GM19351 (cell line): ENCODE measurements around the gene GPR82.
A peak's percentile ranks its signal among the peaks of the same experiment; 100 is the strongest.
"Not testable (repeated sequence)": the region's sequence is repeated elsewhere in the genome, so short reads cannot be mapped to it uniquely, and the experiment has no call there.

Experiments
- ATAC-seq: cut with Tn5 transposase; IDR thresholded peaks from one replicate; pipeline ENCODE4 v1.9.1; 2021; ENCODE audit warnings: mild to moderate bottlenecking, moderate library complexity; ENCODE audit not compliant: unreplicated experiment

The GPR82 gene, protein sequence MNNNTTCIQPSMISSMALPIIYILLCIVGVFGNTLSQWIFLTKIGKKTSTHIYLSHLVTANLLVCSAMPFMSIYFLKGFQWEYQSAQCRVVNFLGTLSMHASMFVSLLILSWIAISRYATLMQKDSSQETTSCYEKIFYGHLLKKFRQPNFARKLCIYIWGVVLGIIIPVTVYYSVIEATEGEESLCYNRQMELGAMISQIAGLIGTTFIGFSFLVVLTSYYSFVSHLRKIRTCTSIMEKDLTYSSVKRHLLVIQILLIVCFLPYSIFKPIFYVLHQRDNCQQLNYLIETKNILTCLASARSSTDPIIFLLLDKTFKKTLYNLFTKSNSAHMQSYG

DNA sequence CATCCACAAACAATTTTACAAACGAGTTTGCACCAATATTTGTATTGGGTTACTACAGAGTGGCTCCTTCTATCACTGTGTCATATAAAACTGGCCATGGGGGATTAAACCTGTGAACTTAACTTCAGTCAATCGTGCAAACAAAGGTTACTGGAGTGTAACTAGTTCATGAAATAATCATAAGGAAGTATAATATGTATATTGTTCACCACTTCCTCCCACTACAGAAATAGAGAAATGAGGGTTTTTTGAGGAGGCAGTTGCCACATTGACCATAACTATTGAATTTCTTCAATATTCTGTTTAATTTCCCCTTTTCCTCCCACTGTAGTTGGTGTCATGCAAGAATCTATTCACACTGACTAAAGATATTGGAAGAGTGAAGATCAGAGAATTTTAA, at the start of gene GPR82:
TSS of gene GPR82 (plus strand) at position 356 of the 400 bp plus-strand sequence. CDS start 2,846 bp downstream, outside the sequence.
- ATAC-seq, result no peak

DNA sequence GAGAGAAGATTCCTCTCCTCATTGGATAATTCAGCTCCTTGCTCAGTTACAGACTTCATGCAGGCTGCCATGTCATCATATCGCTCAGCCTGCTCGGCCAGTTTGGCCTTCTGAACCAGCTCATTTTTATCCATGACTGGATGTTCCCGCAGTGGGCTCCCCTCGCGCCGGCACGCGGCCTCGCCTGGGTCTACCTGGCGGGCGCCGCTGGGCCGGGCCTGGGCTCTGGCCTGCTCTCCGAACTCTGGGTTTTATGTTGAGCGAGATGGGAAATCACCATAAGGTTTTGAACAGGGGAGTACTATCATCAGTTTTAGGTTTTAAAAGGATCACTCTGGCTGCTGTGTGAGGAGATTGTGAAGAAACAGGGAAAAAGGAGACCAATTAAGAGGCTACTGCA, 47.6 kb upstream of the GPR82 start:
- ATAC-seq, result not testable (repeated sequence)

DNA sequence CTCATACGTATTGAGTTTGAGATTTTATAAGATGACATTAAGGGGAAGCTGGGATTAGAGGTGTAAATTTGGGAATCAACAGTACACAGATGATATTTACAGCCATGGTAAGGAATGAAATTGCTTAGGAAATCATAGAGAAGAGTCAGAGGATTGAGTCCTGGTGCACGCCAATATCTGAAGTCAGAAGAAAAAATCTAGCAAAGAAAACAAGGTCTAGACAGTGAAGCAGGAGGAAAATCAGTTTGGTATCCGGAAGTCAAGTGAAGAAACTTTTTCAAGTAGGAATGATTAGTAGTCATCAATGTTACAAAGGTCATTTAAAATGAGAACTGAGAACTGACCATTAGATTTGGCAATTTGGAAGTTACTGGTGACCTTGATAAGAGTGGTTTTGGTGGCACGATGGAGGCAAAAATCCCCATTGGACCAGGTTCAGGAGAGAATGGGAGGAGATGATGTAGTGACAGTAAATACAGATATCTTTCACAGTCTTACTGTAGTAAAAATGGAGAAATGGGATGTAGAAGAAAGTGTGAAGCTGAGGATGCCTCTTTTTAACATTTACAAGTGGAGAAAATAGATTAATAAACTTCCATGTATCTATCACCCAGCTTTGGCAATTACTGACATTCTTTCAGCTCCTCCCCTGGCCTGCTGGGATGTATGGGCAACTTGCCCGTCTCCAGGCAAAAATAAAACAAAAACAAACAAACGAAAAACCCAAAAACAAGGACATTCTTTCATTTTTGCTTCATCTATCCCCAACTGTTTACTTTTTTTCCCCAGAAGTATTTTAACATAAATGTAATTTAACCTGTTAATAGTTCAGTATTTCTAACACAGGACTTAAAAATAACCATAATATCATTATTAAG, 46.6 kb upstream of the GPR82 start:
- no peak for ATAC-seq

DNA sequence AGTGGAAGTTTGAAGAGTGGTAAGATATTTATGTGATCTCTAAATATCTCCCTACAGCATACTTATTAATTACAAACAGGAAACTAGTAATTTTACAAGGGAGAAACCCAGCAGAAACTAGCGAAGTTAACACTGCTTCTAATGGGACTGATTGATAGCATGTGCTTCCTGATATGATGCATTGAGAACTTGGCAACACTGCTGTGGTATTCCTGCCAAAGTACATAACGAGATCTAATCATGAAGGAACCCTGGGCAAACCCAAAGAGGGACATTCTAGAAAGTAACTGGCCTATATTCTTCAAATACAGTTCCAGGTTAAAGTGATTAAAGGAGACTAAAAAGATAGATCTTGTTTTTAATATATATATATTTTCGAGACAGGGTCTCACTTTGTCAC, 39.8 kb upstream of the GPR82 start:
- no peak for ATAC-seq

DNA sequence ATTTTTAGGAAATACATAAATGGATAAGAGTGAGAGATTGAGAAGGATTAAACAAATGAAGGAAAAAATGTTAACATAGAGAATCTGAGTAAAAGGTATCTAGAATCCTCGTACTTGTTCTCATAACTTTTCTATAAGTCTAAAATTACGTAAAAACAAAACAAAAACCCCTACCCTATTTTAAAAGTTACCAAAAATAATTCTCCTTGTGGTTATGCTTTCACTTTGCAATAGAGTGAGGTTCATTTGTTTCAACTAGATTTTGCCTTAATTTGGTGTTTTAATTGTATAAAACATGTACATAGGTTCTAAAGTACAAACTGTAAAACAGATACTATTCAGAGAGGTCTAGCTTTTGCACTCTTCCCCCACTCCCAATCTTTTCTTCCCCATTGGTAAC, 39.0 kb upstream of the GPR82 start:
- ATAC-seq, result no peak

DNA sequence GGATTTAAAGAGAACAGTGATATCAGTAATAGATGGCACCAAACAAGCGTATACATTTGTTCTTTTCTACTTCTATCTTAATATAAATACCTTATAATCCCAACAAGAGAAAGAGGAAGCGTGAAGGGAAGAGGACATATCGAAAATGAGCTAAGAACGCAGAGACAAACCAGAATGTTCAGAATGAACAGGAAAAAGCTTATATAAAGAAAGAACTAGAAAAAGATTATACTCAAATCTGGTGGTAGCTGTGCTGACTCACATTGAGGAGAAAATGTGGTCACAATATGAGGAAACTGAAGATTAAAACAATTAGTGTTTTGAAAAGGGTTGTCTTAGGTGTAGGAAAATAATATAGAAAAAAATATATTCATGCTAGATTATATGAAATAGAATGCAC, 37.2 kb upstream of the GPR82 start:
- ATAC-seq, result peak; percentile 72

DNA sequence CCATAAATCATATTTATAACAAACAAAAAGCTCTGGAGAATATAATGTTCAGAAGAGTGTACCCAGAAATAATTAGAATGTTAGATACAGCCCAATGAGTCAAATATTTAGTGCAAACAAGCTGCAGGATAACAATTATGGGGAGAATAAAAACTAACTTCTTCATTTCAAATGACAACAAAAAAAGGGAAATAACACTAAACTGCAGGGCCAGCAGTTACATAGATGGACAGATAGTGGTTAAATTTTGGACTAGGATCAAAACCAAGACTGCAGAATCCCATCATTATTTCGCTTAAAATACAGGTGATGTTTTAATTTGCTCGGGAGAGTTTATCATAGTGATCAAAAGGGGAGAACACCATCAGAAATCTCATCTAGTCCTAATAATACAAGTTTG, 35.8 kb upstream of the GPR82 start:
- ATAC-seq, result no peak

DNA sequence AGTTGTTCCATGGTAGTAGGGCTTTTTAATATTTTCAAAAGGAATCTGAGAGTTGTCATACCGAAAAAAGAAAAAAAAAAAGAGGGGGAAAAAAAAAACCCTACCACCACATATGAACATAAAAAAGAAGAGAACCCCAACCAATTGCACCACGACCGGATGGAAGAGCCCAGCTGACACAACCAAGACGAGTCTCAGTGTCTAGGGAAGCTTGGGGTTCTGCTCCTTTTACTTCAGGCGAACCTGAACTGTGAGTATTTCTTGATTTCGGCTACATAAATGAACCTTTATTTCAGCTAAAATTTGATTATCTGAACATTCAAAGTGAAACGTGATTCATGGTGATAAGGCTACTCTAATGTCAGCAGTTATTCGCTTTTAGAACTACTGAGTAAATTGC, 35.1 kb upstream of the GPR82 start, which contains the start of gene GPR34:
TSS of gene GPR34 (plus strand) at position 139 of the 400 bp plus-strand sequence. CDS start 6,661 bp downstream, outside the sequence.
- ATAC-seq, result no peak

DNA sequence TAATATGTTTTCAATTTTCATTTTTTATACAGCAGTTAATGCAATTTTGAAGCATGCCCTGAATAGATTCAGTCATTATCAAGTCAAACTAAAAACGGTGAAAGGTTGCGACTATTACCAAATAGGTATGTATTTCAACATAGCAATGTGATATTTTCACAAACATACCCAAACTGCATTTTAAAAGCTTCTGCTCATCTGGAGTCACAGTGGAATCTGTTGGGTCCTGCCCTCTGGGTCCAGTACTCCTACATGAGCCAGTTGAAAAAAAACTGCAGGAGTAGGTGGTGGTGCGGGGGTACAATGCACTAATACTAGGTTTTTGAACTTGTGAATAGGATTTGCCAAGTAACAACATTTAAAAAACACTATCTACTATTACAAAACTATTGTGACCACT, 34.3 kb upstream of the GPR82 start:
- ATAC-seq, result no peak

DNA sequence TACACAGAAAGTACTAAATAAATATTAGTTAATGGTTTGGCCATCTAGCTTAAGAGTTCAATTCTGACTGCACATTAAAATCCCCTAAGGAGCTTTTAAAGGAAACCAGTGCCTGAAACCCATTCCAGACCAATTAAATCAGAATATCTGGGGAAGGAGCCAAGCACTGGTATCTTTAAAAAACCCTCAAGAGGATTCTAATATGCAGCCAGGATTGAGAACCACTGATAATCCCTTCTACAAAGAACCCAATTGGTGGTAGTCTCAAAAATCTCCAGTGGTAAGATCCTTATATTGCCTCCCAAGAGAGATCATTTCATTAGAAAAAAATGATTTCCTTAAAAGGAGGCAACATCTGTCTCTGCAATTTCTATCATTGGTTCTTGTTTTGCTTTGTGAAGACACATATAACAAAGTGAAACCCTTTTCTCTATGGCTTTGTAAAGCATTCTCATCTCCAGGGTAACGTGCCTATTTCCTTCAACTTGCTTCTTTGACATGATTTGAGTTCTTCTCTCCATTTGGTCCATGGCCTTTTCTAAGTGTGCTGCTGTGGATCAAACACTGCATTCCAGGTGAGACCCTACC, 31.7 kb upstream of the GPR82 start:
- no peak for ATAC-seq

DNA sequence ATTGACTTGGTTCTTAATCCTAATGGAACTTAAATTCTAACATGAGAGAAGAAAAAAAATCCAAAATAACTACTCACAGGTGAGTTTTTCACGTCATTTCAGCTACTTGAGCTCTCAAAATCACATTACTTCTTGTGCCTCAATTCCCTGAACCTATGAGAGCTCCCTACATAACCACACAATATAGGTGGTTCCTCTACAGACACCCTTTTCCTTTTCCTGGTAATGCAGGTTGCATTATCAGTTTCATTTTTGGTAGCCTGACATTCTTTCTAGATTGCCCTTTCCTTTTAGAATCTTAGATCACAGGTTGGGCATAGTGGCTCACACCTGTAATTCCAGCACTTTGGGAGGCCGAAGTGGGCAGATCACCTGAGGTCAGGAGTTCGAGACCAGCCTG, 31.0 kb upstream of the GPR82 start:
- no peak for ATAC-seq

DNA sequence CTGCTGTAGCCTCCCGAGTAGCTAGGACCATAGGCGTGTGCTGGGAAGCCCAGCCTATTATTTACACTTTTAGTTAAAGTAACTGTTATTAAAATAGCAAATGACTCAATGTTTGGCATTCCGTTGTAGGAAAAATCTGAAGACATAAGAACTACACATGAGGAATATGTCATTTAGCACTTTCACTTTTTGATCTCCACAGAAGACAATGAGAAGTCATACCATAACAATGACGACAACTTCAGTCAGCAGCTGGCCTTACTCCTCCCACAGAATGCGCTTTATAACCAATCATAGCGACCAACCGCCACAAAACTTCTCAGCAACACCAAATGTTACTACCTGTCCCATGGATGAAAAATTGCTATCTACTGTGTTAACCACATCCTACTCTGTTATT, 28.6 kb upstream of the GPR82 start:
- ATAC-seq, result no peak

DNA sequence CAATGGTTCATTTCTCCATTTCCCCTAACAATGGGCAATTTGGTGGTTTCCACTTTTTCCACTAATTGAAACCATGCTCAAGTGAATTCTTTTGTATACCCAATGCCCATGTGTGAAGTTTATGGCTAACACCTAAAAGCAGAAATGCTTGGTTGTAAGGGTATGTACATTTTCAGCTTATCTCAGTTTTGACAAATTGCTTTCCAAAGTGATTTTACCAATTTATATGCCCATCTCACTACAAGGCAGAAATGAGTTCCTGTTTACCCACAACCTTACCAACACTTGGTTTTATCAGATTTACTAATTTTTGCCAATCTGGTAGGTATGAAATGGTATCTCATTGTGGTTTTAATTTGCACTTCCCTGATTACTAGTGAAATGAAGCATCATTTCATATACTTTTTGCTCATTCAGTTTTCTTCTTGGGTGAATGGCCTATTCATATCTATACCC, 20.4 kb upstream of the GPR82 start:
- no peak for ATAC-seq

DNA sequence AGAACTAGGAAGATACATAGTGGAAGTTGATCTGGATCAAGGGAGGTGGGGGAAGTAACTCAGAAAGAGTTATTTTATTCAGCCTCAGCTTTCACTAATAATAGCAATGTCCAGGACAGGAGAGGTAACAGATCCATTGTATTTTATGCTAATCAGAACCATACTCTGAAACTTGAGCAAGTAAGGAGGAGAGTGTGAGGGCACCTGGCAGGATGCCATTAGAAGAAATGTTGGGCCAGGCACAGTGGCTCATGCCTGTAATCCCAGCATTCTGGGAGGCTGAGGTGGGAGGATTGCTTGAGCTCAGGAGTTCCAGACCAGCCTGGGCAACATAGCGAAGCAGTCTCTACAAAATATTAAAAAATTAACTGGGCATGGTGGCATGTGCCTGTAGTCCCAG, 18.9 kb upstream of the GPR82 start:
- no peak for ATAC-seq

DNA sequence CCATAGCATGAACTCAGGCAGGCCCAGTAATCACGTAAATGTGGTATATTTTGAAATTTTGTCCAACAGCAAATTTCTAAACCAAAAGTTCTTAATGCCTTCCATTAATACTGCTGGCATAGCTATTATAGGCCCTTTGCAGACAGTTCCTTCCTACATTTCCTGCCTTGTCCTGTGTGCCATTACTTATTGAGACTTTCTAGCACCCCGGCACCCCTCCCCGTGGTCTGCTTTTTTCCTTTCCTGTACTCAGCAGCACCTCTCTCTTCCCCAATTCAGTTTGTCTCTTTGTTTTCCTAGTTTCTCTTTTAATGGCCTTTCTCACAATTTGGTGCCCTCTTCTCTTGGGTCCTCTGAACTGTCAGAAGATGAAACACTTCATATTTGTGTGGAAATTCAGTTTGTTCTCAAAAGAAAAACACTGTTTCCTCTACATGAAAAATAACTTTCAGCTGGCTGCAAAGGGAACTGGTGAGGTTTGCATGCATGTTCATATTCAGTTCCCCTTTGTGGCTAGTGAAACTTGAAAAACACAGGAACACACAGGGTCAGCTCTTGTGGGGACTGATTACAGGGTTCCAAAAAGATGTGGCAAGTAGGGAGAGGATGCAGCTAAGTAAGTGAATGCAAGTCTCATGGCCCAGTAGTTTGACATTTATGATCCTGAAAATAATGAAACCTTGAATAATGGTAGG, 18.2 kb upstream of the GPR82 start:
- ATAC-seq, result peak; percentile 87

DNA sequence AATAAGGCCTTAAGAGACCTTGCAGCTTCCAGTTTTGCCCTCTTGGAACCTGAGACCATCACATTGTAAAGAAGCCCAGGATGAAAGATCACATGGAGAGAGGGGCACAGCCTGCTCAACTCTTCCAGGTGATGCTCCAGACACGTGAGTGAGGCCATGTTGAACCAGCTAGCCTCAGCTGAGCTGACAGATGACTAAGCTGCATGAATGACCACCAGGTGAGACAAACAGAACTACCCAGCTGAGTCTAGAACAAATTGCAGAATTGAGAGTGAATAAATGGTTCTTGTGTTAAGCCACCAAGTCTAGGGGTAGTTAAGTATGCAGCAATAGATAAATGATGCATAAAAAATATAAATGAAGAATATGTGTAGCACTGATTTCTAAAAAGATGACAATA, 16.8 kb upstream of the GPR82 start:
- ATAC-seq, result no peak

DNA sequence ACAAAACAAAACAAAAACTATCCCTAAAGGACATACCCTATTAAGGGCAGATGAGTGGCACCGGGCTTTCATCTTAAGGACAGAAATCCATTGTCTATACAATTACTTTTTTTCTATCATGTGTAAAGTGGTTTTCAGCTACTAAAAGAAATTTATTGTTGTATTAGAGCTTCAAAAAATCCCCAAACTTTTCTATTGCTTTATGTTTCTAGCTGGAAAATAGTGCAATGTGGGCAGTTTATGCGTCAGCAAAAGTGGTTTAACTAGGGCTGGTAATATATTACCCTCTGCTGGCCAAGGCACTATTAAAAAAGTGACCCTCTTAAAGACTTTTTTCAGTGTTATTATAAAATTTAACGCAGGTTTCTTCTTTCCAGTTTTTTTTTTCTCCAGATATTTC, 15.5 kb upstream of the GPR82 start:
- ATAC-seq, result no peak

DNA sequence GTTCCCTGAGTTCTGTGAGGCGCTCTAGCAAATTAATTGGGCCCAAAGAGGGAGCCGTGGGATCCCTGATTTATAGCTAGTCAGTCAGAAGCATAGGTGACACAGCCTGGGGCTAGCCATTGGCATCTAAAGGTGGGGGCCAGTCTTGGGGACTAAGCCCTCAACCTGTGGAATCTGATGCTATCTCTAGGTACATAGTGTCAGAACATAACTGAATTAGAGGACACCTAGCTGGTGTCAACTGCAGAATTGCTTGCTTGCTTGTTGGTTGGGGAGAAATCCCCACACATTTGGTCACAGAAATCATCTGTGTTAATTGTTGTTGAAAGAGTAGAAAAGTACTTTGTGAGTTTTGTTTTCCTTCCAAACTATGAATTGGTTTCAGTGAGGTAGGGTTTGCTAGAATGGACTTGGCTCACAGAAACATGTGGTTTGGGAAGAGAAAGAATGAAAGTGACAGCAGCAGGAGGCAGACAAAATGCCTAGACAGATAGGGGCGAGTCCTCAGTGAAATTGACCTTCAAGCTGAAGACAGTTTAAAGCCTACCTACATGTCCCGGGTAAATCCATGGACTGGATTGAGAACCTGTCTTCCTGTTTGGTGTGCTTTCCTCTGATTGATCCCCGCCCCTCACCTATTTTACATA, 12.8 kb upstream of the GPR82 start:
- no peak for ATAC-seq

DNA sequence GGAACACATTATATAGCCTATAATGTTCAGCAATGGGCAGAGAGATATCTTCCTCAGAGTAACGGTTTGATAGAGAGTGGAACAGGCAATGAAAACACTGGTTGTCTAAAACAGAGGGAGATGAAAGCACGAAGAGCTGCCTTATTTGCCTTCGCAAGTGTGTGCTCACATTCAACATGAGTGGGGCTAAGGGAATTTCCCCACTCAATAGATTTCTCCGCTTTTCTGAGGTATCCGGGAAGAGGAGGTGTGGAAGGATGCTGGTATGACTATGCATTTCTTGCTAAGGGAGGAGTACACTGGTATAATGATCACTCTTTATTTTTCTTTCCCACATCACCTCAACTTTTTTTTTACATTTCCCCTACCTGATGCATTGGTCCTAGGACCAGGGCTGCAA, 7.8 kb upstream of the GPR82 start:
- no peak for ATAC-seq

DNA sequence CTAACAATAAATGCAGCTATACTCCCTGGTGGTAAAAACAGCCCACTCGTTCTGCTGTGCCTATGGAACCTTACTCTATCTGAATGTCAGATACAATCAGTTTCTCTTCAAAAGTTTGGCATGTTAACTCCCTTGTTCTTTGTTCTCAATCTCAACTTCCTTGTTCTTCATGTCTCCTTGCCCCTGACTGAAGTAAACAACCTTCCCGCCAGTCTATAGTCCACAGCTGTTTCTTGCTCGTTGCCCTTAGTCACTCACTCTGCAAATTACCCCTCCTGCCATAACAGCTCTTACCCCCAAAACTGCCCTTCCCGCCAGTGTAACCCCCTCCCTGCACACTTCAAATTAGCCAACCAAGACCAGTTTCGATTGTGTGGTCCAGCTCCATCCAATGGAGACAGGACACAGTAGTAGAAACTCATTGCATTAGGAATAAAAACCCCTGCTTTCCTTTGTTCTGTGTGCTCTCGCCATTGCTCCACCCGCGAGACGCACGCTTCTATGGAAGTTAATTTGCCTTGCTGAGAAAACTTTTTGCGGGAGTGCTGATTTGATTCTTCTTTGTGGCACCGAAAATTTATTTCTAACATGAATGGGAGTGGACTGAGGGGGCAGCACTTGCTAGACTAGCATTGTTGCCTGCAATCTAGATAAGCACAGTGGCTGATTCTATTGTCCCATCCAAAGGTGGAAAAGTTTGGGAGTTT, 7.1 kb upstream of the GPR82 start:
- ATAC-seq, result no peak
